ENCODE data around the gene MFSD8. TPM values are rescaled to one million over a fixed set of nuclear protein-coding genes. Genes with fewer than 3 reads are reported as not detected.

The MFSD8 gene
- total and polyA plus RNA-seq, 2 of the 8 experiments (the other 6 are each of a cell fraction or from before 2014, with no cell fraction given), result 9.2 to 15.8 TPM

GRCh38 chr4:127917151-127917550, 47.8 kb downstream of the MFSD8 start:
- no peak for FAIRE-seq
- POLR2A ChIA-PET (ENCODE audit: partially characterized antibody), result interaction anchor here (0.7 to 1.6 kb wide), 3 partner anchors 13 to 47 kb away, joined by 3 to 4 read pairs (median 3); partner anchors contain the start of gene PLK4

More at GRCh38 chr4:127917151-127917550, 47.8 kb downstream of the MFSD8 start:
- Histone ChIP-seq H3K27ac (ENCODE audit: low read depth, low read length) (no peak overlapping the region), H2BK15ac (ENCODE audit: low read length) (no peak overlapping the region), H3K18ac (ENCODE audit: extremely low read depth, low read length) (no peak overlapping the region), H3K4me3 (ENCODE audit: extremely low read depth in 1 of 4, insufficient read depth in 2 of 4, low read depth in 3 of 4, low read length in 4 of 4) (no peak overlapping the region), H3K79me1 (ENCODE audit: low read depth, low read length) (no peaks in the 10 kb centered on the region), H3K36me3 (ENCODE audit: control insufficient read depth in 2 of 4, insufficient read depth in 4 of 4, low read length in 3 of 4) (peaks cover 0 to 20% (median 6%) of the 10 kb centered on the region in 4 experiments; a peak in 6 of 8 replicates), H3K9ac (replicated peaks in 1 of 4; ENCODE audit: extremely low read depth in 1 of 4, low read depth in 3 of 4, low read length in 3 of 4) (no peak overlapping the region), H2BK5ac (ENCODE audit: low read depth, low read length) (no peak overlapping the region), H3K4me2 (ENCODE audit: insufficient read depth in 1 of 2, low read depth in 2 of 2, low read length in 2 of 2) (no peak overlapping the region), H3K23me2 (ENCODE audit: low read depth, low read length) (no peaks in the 10 kb centered on the region), H3K56ac (replicated peaks; ENCODE audit: insufficient read length, low read depth, low read length) (no peak overlapping the region), H2BK20ac (ENCODE audit: low read length) (no peak overlapping the region), H2AK5ac (ENCODE audit: low read depth, low read length) (no peak overlapping the region), H3K4me1 (replicated peaks in 1 of 4; ENCODE audit: control insufficient read depth in 3 of 4, insufficient read depth in 4 of 4, low read length in 3 of 4) (no peaks in the 10 kb centered on the region), H3K23ac (ENCODE audit: insufficient read length) (no peak overlapping the region), H2BK12ac (ENCODE audit: low read depth, low read length) (no peak overlapping the region), H3K9me3 (ENCODE audit: insufficient read depth in 2 of 2, low read depth in 1 of 2, low read length in 1 of 2) (no peaks in the 10 kb centered on the region), H3K14ac (ENCODE audit: insufficient read length) (no peak overlapping the region), H2BK120ac (replicated peaks; ENCODE audit: low read depth, low read length) (no peak overlapping the region), H4K5ac (ENCODE audit: insufficient read length, low read depth, low read length) (no peak overlapping the region), H3K4ac (replicated peaks; ENCODE audit: insufficient read length, low read depth, low read length) (no peak overlapping the region), H4K8ac (ENCODE audit: extremely low read depth, insufficient read depth, low read length) (no peak overlapping the region), H3K27me3 (replicated peaks in 1 of 4; ENCODE audit: control insufficient read depth in 3 of 4, extremely low read depth in 1 of 4, insufficient read depth in 3 of 4, low read length in 3 of 4) (no peaks in the 10 kb centered on the region), H2AFZ (ENCODE audit: low read length) (no peak overlapping the region), H4K91ac (replicated peaks; ENCODE audit: insufficient read length, low read length) (no peak overlapping the region), H4K20me1 (replicated peaks in 1 of 2; ENCODE audit: control insufficient read depth in 1 of 2, insufficient read depth in 2 of 2, low read length in 2 of 2) (no peaks in the 10 kb centered on the region), H3K79me2 (ENCODE audit: control insufficient read depth in 1 of 2, insufficient read depth in 2 of 2, low read length in 2 of 2) (no peaks in the 10 kb centered on the region)
- DNase-seq (ENCODE audit: low read depth in 1 of 2, low spot score in 2 of 2), result no peak
- CTCF ChIA-PET (ENCODE audit: partially characterized antibody), result interaction anchor here (1.0 to 1.2 kb wide), 3 partner anchors 10 to 134 kb away, joined by 3 read pairs; no protein-coding TSS in a partner anchor
- no peak for TF ChIP-seq USF2 (IDR thresholded peaks at IDR 0.05; ENCODE audit: low read length)
- TF ChIP-seq SP4 (IDR thresholded peaks at IDR 0.05; ENCODE audit: low read length), result no peak
- TF ChIP-seq RBBP5 (IDR thresholded peaks at IDR 0.05; ENCODE audit: borderline replicate concordance, low read depth, low read length), result no peak
- no peak for TF ChIP-seq POLR2AphosphoS5 (IDR thresholded peaks at IDR 0.05; ENCODE audit: low read depth, low read length)
- TF ChIP-seq GABPA (IDR thresholded peaks at IDR 0.05; ENCODE audit: borderline replicate concordance, insufficient read depth, low read length), result no peak
- TF ChIP-seq NANOG (IDR thresholded peaks at IDR 0.05; ENCODE audit: insufficient read depth, low read depth, low read length, poor library complexity, severe bottlenecking), result no peak
- TF ChIP-seq TEAD4 (IDR thresholded peaks at IDR 0.05; ENCODE audit: low read depth, low read length), result no peak
- no peak for TF ChIP-seq SAP30 (IDR thresholded peaks at IDR 0.05; ENCODE audit: insufficient read depth, insufficient replicate concordance, low read length)

Measured in H1 (cell line).